ENCODE results near the gene ZNF350. TPM values are rescaled to one million over a fixed set of nuclear protein-coding genes. Genes with fewer than 3 reads are reported as not detected.
A peak's percentile ranks its signal among the peaks of the same experiment; 100 is the strongest.

The ZNF350 gene
- polyA plus RNA-seq, 3 donors, result 9.1 to 14.0 (median 9.9) TPM

GRCh38 chr19:52020506-52020905, 33.9 kb upstream of the ZNF350 start:
- H2AFZ ChIP-seq (ENCODE audit: insufficient read depth, low read depth, low read length, poor library complexity, severe bottlenecking), result no peak overlapping the region
- H3K36me3 Mint-ChIP-seq, result peaks cover 87 to 95% of the 10 kb centered on the region in 2 donors
- no peaks in the 10 kb centered on the region for H3K4me1 Mint-ChIP-seq
- peak overlapping the region in 1 of 3 experiments; percentile 12 for H3K4me3 ChIP-seq (replicated peaks in 1 of 3; ENCODE audit: low read depth in 2 of 3, low read length in 3 of 3)
- intact Hi-C loops (cut with micrococcal nuclease), result loop anchor here in 1 of 2 donors (10.0 kb wide), 1 partner anchor 174 kb away; the partner anchor contains the start of gene PPP2R1A
- no peaks in the 10 kb centered on the region for H3K79me2 ChIP-seq (ENCODE audit: insufficient read depth, low read length)
- H3K4me1 ChIP-seq (ENCODE audit: control insufficient read depth in 1 of 2, insufficient read depth in 2 of 2, low read length in 2 of 2), result no peaks in the 10 kb centered on the region
- no peaks in the 10 kb centered on the region for H4K20me1 ChIP-seq (ENCODE audit: insufficient read depth, low read length)
- DNase-seq, result no peak
- H3K27me3 ChIP-seq (ENCODE audit: control insufficient read depth in 2 of 2, insufficient read depth in 2 of 2, low read length in 2 of 2), result no peaks in the 10 kb centered on the region
- 90% methylated on average over 2 of the region's 4 CpGs for WGBS (ENCODE audit: insufficient coverage)
- H3K27me3 Mint-ChIP-seq (ENCODE audit: low read depth in 3 of 3), result no peaks in the 10 kb centered on the region
- peaks cover 62 to 95% of the 10 kb centered on the region in 2 donors for H3K9me3 ChIP-seq (replicated peaks in 1 of 2; ENCODE audit: control insufficient read depth in 1 of 2, insufficient read depth in 1 of 2, low read length in 2 of 2)
- no peak overlapping the region for H3K4me2 ChIP-seq (replicated peaks; ENCODE audit: extremely low read depth, low read length, poor library complexity, severe bottlenecking)
- no peak overlapping the region for H3K27ac ChIP-seq (ENCODE audit: low read depth in 1 of 2, low read length in 2 of 2)
- H3K27ac Mint-ChIP-seq, result no peak overlapping the region
- no peak for TF ChIP-seq CTCF (IDR thresholded peaks at IDR 0.05)
- peaks cover 65 to 99% of the 10 kb centered on the region in 2 donors for H3K36me3 ChIP-seq (replicated peaks in 1 of 2; ENCODE audit: control insufficient read depth in 1 of 2, insufficient read depth in 2 of 2, low read length in 2 of 2)
- no peak overlapping the region for H3K4me3 Mint-ChIP-seq
- peaks cover 70 to 97% (median 93%) of the 10 kb centered on the region in 7 donors for H3K9me3 Mint-ChIP-seq
- H3K9ac ChIP-seq (ENCODE audit: insufficient read depth, low read length, poor library complexity, severe bottlenecking), result no peak overlapping the region

- Mint-ChIP-seq H3K4me1 (peaks cover 15% of the 10 kb centered on the region), H3K4me3 (no peak overlapping the region), H3K27ac (no peak overlapping the region), H3K9me3 (peaks cover 30 to 74% (median 66%) of the 10 kb centered on the region in 7 donors), H3K27me3 (ENCODE audit: low read depth in 3 of 3) (peaks cover 0 to 3% (median 0%) of the 10 kb centered on the region in 3 donors), H3K36me3 (peaks cover 12 to 21% of the 10 kb centered on the region in 2 donors)
- H3K79me2 ChIP-seq (ENCODE audit: insufficient read depth, low read length), result peaks cover 6% of the 10 kb centered on the region
- no peak overlapping the region for H3K27ac ChIP-seq (ENCODE audit: low read depth in 1 of 2, low read length in 2 of 2)
- no peak overlapping the region for H2AFZ ChIP-seq (ENCODE audit: insufficient read depth, low read depth, low read length, poor library complexity, severe bottlenecking)
- peaks cover 7 to 12% of the 10 kb centered on the region in 2 donors for H3K4me1 ChIP-seq (ENCODE audit: control insufficient read depth in 1 of 2, insufficient read depth in 2 of 2, low read length in 2 of 2)
- peaks cover 41 to 70% of the 10 kb centered on the region in 2 donors for H3K9me3 ChIP-seq (replicated peaks in 1 of 2; ENCODE audit: control insufficient read depth in 1 of 2, insufficient read depth in 1 of 2, low read length in 2 of 2)
- intact Hi-C loops (cut with micrococcal nuclease), result no loop called here
- no peaks in the 10 kb centered on the region for H4K20me1 ChIP-seq (ENCODE audit: insufficient read depth, low read length)
- no peak overlapping the region for H3K4me2 ChIP-seq (replicated peaks; ENCODE audit: extremely low read depth, low read length, poor library complexity, severe bottlenecking)
- peaks cover 0 to 6% of the 10 kb centered on the region in 2 donors for H3K36me3 ChIP-seq (replicated peaks in 1 of 2; ENCODE audit: control insufficient read depth in 1 of 2, insufficient read depth in 2 of 2, low read length in 2 of 2)
- H3K27me3 ChIP-seq (ENCODE audit: control insufficient read depth in 2 of 2, insufficient read depth in 2 of 2, low read length in 2 of 2), result no peaks in the 10 kb centered on the region
- DNase-seq, result no peak
- WGBS (ENCODE audit: insufficient coverage), result no CpG with 5 or more reads among the region's 1 CpG
- no peak overlapping the region for H3K4me3 ChIP-seq (replicated peaks in 1 of 3; ENCODE audit: low read depth in 2 of 3, low read length in 3 of 3)
- no peak overlapping the region for H3K9ac ChIP-seq (ENCODE audit: insufficient read depth, low read length, poor library complexity, severe bottlenecking)
- TF ChIP-seq CTCF (IDR thresholded peaks at IDR 0.05), result no peak
These were observed 24.0 kb upstream of the ZNF350 start for GRCh38 chr19:52010674-52011073.
